Measurements from ENCODE around the gene SERPINB2. TPM values are rescaled to one million over a fixed set of nuclear protein-coding genes. Genes with fewer than 3 reads are reported as not detected.

SERPINB2 gene
- total RNA-seq, 1 experiment from 2014 or later, result not detected

GRCh38 chr18:63949068-63949737 lies 61.7 kb downstream of the SERPINB2 start, which contains the start of gene HMSD (continued):
- TF ChIP-seq, protein P1, sequence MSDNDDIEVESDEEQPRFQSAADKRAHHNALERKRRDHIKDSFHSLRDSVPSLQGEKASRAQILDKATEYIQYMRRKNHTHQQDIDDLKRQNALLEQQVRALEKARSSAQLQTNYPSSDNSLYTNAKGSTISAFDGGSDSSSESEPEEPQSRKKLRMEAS (CRISPR knock-in tag; IDR thresholded peaks at IDR 0.05), result peak; percentile 60; the same call in 1 of the 2 replicates
- TF ChIP-seq ERG (CRISPR knock-in tag; IDR thresholded peaks at IDR 0.05), result no peak
- TF ChIP-seq CDX4 (CRISPR knock-in tag; IDR thresholded peaks at IDR 0.05; ENCODE audit: borderline replicate concordance), result no peak
- 0 out of 2 replicates have a peak, but pooled peaks have one; percentile 55 for TF ChIP-seq ZNF138 (CRISPR knock-in tag; conservative IDR thresholded peaks at IDR 0.05)
- 0 out of 2 replicates have a peak, but pooled peaks have one; percentile 39 for TF ChIP-seq CBFB (CRISPR knock-in tag; IDR thresholded peaks at IDR 0.05; ENCODE audit: low read depth)

- Mint-ChIP-seq H3K4me1 (peaks cover 19% of the 10 kb centered on the region), H3K4me3 (no peak overlapping the region), H3K27ac (no peak overlapping the region), H3K27me3 (ENCODE audit: low read depth) (peaks cover 13% of the 10 kb centered on the region), H3K36me3 (no peaks in the 10 kb centered on the region; the same call in 1 of the 2 replicates), H3K9me3 (peaks cover 6% of the 10 kb centered on the region)
- CTCF ChIA-PET, result no interaction called here
- TF ChIP-seq, protein P2, sequence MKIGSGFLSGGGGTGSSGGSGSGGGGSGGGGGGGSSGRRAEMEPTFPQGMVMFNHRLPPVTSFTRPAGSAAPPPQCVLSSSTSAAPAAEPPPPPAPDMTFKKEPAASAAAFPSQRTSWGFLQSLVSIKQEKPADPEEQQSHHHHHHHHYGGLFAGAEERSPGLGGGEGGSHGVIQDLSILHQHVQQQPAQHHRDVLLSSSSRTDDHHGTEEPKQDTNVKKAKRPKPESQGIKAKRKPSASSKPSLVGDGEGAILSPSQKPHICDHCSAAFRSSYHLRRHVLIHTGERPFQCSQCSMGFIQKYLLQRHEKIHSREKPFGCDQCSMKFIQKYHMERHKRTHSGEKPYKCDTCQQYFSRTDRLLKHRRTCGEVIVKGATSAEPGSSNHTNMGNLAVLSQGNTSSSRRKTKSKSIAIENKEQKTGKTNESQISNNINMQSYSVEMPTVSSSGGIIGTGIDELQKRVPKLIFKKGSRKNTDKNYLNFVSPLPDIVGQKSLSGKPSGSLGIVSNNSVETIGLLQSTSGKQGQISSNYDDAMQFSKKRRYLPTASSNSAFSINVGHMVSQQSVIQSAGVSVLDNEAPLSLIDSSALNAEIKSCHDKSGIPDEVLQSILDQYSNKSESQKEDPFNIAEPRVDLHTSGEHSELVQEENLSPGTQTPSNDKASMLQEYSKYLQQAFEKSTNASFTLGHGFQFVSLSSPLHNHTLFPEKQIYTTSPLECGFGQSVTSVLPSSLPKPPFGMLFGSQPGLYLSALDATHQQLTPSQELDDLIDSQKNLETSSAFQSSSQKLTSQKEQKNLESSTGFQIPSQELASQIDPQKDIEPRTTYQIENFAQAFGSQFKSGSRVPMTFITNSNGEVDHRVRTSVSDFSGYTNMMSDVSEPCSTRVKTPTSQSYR (CRISPR knock-in tag; IDR thresholded peaks at IDR 0.05), result no peak
- no peak for TF ChIP-seq FOXP1 (CRISPR knock-in tag; IDR thresholded peaks at IDR 0.05; ENCODE audit: borderline replicate concordance)
- TF ChIP-seq ZNF138 (CRISPR knock-in tag; conservative IDR thresholded peaks at IDR 0.05), result no peak
- no peak for TF ChIP-seq ATF1 (CRISPR knock-in tag; IDR thresholded peaks at IDR 0.05)
- TF ChIP-seq, protein P3, sequence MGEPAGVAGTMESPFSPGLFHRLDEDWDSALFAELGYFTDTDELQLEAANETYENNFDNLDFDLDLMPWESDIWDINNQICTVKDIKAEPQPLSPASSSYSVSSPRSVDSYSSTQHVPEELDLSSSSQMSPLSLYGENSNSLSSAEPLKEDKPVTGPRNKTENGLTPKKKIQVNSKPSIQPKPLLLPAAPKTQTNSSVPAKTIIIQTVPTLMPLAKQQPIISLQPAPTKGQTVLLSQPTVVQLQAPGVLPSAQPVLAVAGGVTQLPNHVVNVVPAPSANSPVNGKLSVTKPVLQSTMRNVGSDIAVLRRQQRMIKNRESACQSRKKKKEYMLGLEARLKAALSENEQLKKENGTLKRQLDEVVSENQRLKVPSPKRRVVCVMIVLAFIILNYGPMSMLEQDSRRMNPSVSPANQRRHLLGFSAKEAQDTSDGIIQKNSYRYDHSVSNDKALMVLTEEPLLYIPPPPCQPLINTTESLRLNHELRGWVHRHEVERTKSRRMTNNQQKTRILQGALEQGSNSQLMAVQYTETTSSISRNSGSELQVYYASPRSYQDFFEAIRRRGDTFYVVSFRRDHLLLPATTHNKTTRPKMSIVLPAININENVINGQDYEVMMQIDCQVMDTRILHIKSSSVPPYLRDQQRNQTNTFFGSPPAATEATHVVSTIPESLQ (CRISPR knock-in tag; IDR thresholded peaks at IDR 0.05), result no peak
- TF ChIP-seq JUN (CRISPR knock-in tag; IDR thresholded peaks at IDR 0.05), result no peak
- TF ChIP-seq ZNF219 (CRISPR knock-in tag; IDR thresholded peaks at IDR 0.05; ENCODE audit: borderline replicate concordance), result no peak
- TF ChIP-seq, protein P1 (CRISPR knock-in tag; IDR thresholded peaks at IDR 0.05), result no peak
- TF ChIP-seq, protein P4, sequence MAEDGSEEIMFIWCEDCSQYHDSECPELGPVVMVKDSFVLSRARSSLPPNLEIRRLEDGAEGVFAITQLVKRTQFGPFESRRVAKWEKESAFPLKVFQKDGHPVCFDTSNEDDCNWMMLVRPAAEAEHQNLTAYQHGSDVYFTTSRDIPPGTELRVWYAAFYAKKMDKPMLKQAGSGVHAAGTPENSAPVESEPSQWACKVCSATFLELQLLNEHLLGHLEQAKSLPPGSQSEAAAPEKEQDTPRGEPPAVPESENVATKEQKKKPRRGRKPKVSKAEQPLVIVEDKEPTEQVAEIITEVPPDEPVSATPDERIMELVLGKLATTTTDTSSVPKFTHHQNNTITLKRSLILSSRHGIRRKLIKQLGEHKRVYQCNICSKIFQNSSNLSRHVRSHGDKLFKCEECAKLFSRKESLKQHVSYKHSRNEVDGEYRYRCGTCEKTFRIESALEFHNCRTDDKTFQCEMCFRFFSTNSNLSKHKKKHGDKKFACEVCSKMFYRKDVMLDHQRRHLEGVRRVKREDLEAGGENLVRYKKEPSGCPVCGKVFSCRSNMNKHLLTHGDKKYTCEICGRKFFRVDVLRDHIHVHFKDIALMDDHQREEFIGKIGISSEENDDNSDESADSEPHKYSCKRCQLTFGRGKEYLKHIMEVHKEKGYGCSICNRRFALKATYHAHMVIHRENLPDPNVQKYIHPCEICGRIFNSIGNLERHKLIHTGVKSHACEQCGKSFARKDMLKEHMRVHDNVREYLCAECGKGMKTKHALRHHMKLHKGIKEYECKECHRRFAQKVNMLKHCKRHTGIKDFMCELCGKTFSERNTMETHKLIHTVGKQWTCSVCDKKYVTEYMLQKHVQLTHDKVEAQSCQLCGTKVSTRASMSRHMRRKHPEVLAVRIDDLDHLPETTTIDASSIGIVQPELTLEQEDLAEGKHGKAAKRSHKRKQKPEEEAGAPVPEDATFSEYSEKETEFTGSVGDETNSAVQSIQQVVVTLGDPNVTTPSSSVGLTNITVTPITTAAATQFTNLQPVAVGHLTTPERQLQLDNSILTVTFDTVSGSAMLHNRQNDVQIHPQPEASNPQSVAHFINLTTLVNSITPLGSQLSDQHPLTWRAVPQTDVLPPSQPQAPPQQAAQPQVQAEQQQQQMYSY (CRISPR knock-in tag; IDR thresholded peaks at IDR 0.05), result no peak
- TF ChIP-seq, protein P5, sequence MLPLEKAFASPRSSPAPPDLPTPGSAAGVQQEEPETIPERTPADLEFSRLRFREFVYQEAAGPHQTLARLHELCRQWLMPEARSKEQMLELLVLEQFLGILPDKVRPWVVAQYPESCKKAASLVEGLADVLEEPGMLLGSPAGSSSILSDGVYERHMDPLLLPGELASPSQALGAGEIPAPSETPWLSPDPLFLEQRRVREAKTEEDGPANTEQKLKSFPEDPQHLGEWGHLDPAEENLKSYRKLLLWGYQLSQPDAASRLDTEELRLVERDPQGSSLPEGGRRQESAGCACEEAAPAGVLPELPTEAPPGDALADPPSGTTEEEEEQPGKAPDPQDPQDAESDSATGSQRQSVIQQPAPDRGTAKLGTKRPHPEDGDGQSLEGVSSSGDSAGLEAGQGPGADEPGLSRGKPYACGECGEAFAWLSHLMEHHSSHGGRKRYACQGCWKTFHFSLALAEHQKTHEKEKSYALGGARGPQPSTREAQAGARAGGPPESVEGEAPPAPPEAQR (CRISPR knock-in tag; IDR thresholded peaks at IDR 0.05), result no peak
- TF ChIP-seq USF2 (CRISPR knock-in tag; IDR thresholded peaks at IDR 0.05), result no peak
- ATAC-seq, result no peak
- DNase-seq (ENCODE audit: low spot score), result no peak
- POLR2A ChIA-PET, result no interaction called here
These were observed 63.8 kb downstream of the SERPINB2 start for GRCh38 chr18:63951302-63951705.

Measured in WTC11 (cell line).